ENCODE measurements around the gene NSD2. TPM values are rescaled to one million over a fixed set of nuclear protein-coding genes. Genes with fewer than 3 reads are reported as not detected.

NSD2 gene
- polyA plus RNA-seq, 1 donor (not counting 4 experiments of a cell fraction or from before 2014, with no cell fraction given) = 22.6 TPM

DNA sequence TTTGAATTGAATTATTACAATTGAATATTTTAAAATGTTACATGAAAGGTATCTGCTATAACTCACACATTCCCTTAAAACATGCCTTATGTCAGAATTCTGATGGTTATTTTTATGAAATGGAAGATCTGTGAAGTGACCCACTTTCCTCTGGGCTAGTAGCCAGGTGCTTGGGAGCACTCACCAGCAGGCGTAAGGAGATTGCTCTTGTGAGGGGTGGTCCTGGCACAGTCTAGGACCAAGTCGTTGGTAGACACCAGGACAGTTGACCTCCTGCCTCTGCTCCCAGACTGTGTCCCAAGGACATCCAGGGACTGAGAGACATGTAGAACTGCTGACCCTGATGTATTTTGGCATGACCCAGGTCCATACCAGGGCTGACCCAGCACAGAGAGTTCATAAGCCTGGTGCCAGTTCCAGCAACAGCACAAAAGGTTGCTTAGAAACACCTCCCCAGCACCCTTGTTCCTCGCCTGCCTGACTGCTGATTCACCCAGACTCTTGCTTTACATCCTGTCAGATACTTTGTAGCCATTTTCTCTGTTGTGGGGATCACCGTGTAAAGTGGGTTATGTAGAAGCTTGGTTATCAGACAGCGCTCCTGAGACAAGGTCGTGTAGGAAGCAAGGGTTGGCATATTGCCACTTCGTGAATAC is 89.1 kb downstream of the NSD2 start:
- no peaks in the 10 kb centered on the region for H3K27me3 ChIP-seq (ENCODE audit: control insufficient read depth, extremely low read depth, insufficient read depth, low read length)
- H3K4me1 ChIP-seq (ENCODE audit: control insufficient read depth, extremely low read depth, insufficient read depth, low read length) = no peaks in the 10 kb centered on the region
- H3K27ac ChIP-seq (ENCODE audit: control insufficient read depth, insufficient read depth, low read length) = no peak overlapping the region
- no peak overlapping the region for H3K4me3 ChIP-seq (ENCODE audit: control insufficient read depth in 2 of 3, extremely low read depth in 1 of 3, insufficient read depth in 2 of 3, low read depth in 1 of 3, low read length in 3 of 3)
- no peaks in the 10 kb centered on the region for H3K9me1 ChIP-seq (ENCODE audit: control insufficient read depth, extremely low read depth, insufficient read depth, low read length)
- H2AFZ ChIP-seq (ENCODE audit: control insufficient read depth, low read length) = no peak overlapping the region
- no peak for DNase-seq (ENCODE audit: low read depth, low spot score)
- H3K9me3 ChIP-seq (ENCODE audit: control insufficient read depth, low read depth, low read length) = no peaks in the 10 kb centered on the region
- dilution Hi-C loops (cut with MboI; ENCODE audit: extremely low pct_ligation_motif_present, low sequenced_read_pairs) = no loop called here
- FAIRE-seq = peak; percentile 17
- H3K4me2 ChIP-seq (ENCODE audit: control insufficient read depth, extremely low read depth, insufficient read depth, low read depth, low read length) = no peak overlapping the region
- H3K36me3 ChIP-seq (ENCODE audit: control insufficient read depth in 2 of 2, extremely low read depth in 1 of 2, insufficient read depth in 2 of 2, low read length in 2 of 2) = peaks cover 1 to 54% of the 10 kb centered on the region in 2 experiments
- TF ChIP-seq CTCF (optimal IDR thresholded peaks at IDR 0.05 in 1 of 3, IDR thresholded peaks at IDR 0.05 in 1 of 3, conservative IDR thresholded peaks at IDR 0.05 in 1 of 3; ENCODE audit: extremely low read depth in 1 of 3, insufficient read depth in 2 of 3, low read length in 3 of 3) = no peak
- no peak for TF ChIP-seq EZH2 (IDR thresholded peaks at IDR 0.05; ENCODE audit: low read length)
- no peaks in the 10 kb centered on the region for H4K20me1 ChIP-seq (ENCODE audit: control insufficient read depth, extremely low read depth, insufficient read depth, low read length)
- no peak overlapping the region for H3K9ac ChIP-seq (ENCODE audit: control insufficient read depth, extremely low read depth, insufficient read depth, low read length)
- peaks cover 2% of the 10 kb centered on the region for H3K79me2 ChIP-seq (ENCODE audit: control insufficient read depth, insufficient read depth, low read length)

GRCh38 chr4:1961038-1961437 is 89.8 kb downstream of the NSD2 start:
- peaks cover 1 to 52% of the 10 kb centered on the region in 2 experiments for H3K36me3 ChIP-seq (ENCODE audit: control insufficient read depth in 2 of 2, extremely low read depth in 1 of 2, insufficient read depth in 2 of 2, low read length in 2 of 2)
- no peaks in the 10 kb centered on the region for H3K4me1 ChIP-seq (ENCODE audit: control insufficient read depth, extremely low read depth, insufficient read depth, low read length)
- FAIRE-seq (no peak), DNase-seq (ENCODE audit: low read depth, low spot score) (no peak)
- no peak overlapping the region for H2AFZ ChIP-seq (ENCODE audit: control insufficient read depth, low read length)
- no peaks in the 10 kb centered on the region for H3K9me1 ChIP-seq (ENCODE audit: control insufficient read depth, extremely low read depth, insufficient read depth, low read length)
- no peak overlapping the region for H3K27ac ChIP-seq (ENCODE audit: control insufficient read depth, insufficient read depth, low read length)
- no peak for TF ChIP-seq EZH2 (IDR thresholded peaks at IDR 0.05; ENCODE audit: low read length)
- TF ChIP-seq CTCF (optimal IDR thresholded peaks at IDR 0.05 in 1 of 3, IDR thresholded peaks at IDR 0.05 in 1 of 3, conservative IDR thresholded peaks at IDR 0.05 in 1 of 3; ENCODE audit: extremely low read depth in 1 of 3, insufficient read depth in 2 of 3, low read length in 3 of 3) = no peak
- H3K9me3 ChIP-seq (ENCODE audit: control insufficient read depth, low read depth, low read length) = no peaks in the 10 kb centered on the region
- no peak overlapping the region for H3K4me3 ChIP-seq (ENCODE audit: control insufficient read depth in 2 of 3, extremely low read depth in 1 of 3, insufficient read depth in 2 of 3, low read depth in 1 of 3, low read length in 3 of 3)
- H3K27me3 ChIP-seq (ENCODE audit: control insufficient read depth, extremely low read depth, insufficient read depth, low read length) = no peaks in the 10 kb centered on the region
- H3K79me2 ChIP-seq (ENCODE audit: control insufficient read depth, insufficient read depth, low read length) = peaks cover 2% of the 10 kb centered on the region
- no peaks in the 10 kb centered on the region for H4K20me1 ChIP-seq (ENCODE audit: control insufficient read depth, extremely low read depth, insufficient read depth, low read length)
- dilution Hi-C loops (cut with MboI; ENCODE audit: extremely low pct_ligation_motif_present, low sequenced_read_pairs) = no loop called here
- H3K9ac ChIP-seq (ENCODE audit: control insufficient read depth, extremely low read depth, insufficient read depth, low read length) = no peak overlapping the region
- H3K4me2 ChIP-seq (ENCODE audit: control insufficient read depth, extremely low read depth, insufficient read depth, low read depth, low read length) = no peak overlapping the region
